Skeletal muscle satellite cell (primary cell): ENCODE data around the gene FBXO41.

Experiments
- H3K27me3 ChIP-seq: 2 replicates; pipeline ENCODE4 v1.7.0; 2013; ENCODE audit warnings: low read length; ENCODE audit not compliant: control insufficient read depth, insufficient read depth
- H3K36me3 ChIP-seq: 2 replicates; pipeline ENCODE4 v1.7.0; 2013; ENCODE audit warnings: mild to moderate bottlenecking, control low read depth, low read length; ENCODE audit not compliant: insufficient read depth
- H3K4me1 ChIP-seq: 2 replicates; pipeline ENCODE4 v1.7.0; 2013; ENCODE audit warnings: low read length; ENCODE audit not compliant: control insufficient read depth, insufficient read depth
- H3K4me2 ChIP-seq: 2 replicates; pipeline ENCODE4 v1.7.0; 2013; ENCODE audit warnings: mild to moderate bottlenecking, low read length
- H3K4me3 ChIP-seq: 2 replicates; pipeline ENCODE4 v1.7.0; 2013; ENCODE audit warnings: low read length
- H3K9ac ChIP-seq: 2 replicates; pipeline ENCODE4 v1.7.0; 2013; ENCODE audit warnings: mild to moderate bottlenecking, low read depth, low read length, moderate library complexity
- H3K9me3 ChIP-seq: replicated peaks from 2 replicates; pipeline ENCODE4 v1.7.0; 2013; ENCODE audit warnings: mild to moderate bottlenecking, control low read depth, low read length

The FBXO41 gene

GRCh38 chr2:73259276-73259675, 25.0 kb downstream of the FBXO41 start:
- Histone ChIP-seq H3K4me3 (no peak overlapping the region), H3K9me3 (no peaks in the 10 kb centered on the region), H3K4me2 (no peak overlapping the region), H3K36me3 (peaks cover 6% of the 10 kb centered on the region), H3K27me3 (no peaks in the 10 kb centered on the region), H3K9ac (no peak overlapping the region), H3K4me1 (no peaks in the 10 kb centered on the region)

- no peak overlapping the region for H3K9ac ChIP-seq
- H3K36me3 ChIP-seq: peaks cover 10% of the 10 kb centered on the region
- H3K4me2 ChIP-seq: no peak overlapping the region
- H3K4me1 ChIP-seq: no peaks in the 10 kb centered on the region
- no peak overlapping the region for H3K4me3 ChIP-seq
- no peaks in the 10 kb centered on the region for H3K9me3 ChIP-seq
- no peaks in the 10 kb centered on the region for H3K27me3 ChIP-seq
These were observed 25.4 kb downstream of the FBXO41 start for GRCh38 chr2:73258913-73259215.

- no peaks in the 10 kb centered on the region for H3K9me3 ChIP-seq
- no peak overlapping the region for H3K9ac ChIP-seq
- no peak overlapping the region for H3K4me3 ChIP-seq
- H3K4me2 ChIP-seq: no peak overlapping the region
- no peaks in the 10 kb centered on the region for H3K27me3 ChIP-seq
- no peaks in the 10 kb centered on the region for H3K4me1 ChIP-seq
- H3K36me3 ChIP-seq: peaks cover 15% of the 10 kb centered on the region
These were observed 25.9 kb downstream of the FBXO41 start for GRCh38 chr2:73258186-73258912.

- Histone ChIP-seq H3K36me3 (peaks cover 23% of the 10 kb centered on the region), H3K9me3 (no peaks in the 10 kb centered on the region), H3K27me3 (no peaks in the 10 kb centered on the region), H3K4me2 (no peak overlapping the region), H3K4me1 (no peaks in the 10 kb centered on the region), H3K9ac (no peak overlapping the region), H3K4me3 (no peak overlapping the region)
These were observed 26.7 kb downstream of the FBXO41 start for GRCh38 chr2:73257425-73258125.

DNA sequence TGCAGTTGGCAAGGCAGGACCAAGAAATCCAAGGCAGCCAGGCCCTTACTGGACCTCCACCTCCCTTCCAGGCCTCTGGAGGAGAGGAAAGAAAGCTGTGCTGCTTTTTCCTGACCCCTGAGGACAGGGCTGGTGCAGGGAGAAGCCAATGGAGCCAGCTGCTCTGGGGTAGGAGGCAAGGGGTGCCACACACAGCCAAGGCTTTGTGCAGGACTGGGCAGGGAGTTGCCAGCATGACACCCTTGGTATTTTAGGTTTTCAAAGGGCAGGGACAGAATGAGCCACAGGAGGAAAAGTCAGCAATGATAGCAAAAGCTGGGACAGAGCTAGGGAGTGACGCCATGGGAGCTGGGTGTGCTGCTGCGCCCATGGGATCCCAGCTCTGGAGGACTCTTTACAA, 27.3 kb downstream of the FBXO41 start:
- Histone ChIP-seq H3K9me3 (no peaks in the 10 kb centered on the region), H3K4me1 (no peaks in the 10 kb centered on the region), H3K4me3 (no peak overlapping the region), H3K27me3 (no peaks in the 10 kb centered on the region), H3K36me3 (peaks cover 27% of the 10 kb centered on the region), H3K4me2 (no peak overlapping the region), H3K9ac (no peak overlapping the region)

DNA sequence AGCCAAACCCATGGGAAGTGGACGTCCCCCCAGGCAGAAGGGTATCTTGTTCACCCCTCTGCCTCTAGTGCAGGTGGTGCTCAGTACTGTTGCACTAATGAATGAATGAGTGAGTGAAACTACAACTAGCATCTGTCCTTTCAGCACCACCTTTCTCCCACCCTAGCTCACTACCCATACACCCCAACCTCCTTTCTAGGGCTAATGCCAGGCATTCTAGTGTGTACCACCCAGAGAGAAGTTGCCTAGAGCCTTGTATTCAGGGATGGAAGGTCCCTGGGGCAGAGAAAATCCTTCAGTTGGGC, 27.7 kb downstream of the FBXO41 start:
- H3K27me3 ChIP-seq: no peaks in the 10 kb centered on the region
- no peak overlapping the region for H3K4me2 ChIP-seq
- H3K9ac ChIP-seq: no peak overlapping the region
- peaks cover 32% of the 10 kb centered on the region for H3K36me3 ChIP-seq
- H3K9me3 ChIP-seq: no peaks in the 10 kb centered on the region
- H3K4me3 ChIP-seq: no peak overlapping the region
- H3K4me1 ChIP-seq: no peaks in the 10 kb centered on the region

- no peak overlapping the region for H3K9ac ChIP-seq
- no peaks in the 10 kb centered on the region for H3K4me1 ChIP-seq
- H3K4me3 ChIP-seq: no peak overlapping the region
- H3K4me2 ChIP-seq: no peak overlapping the region
- no peaks in the 10 kb centered on the region for H3K9me3 ChIP-seq
- H3K27me3 ChIP-seq: no peaks in the 10 kb centered on the region
- H3K36me3 ChIP-seq: peaks cover 35% of the 10 kb centered on the region
These were observed 28.2 kb downstream of the FBXO41 start for GRCh38 chr2:73255907-73256617.

DNA sequence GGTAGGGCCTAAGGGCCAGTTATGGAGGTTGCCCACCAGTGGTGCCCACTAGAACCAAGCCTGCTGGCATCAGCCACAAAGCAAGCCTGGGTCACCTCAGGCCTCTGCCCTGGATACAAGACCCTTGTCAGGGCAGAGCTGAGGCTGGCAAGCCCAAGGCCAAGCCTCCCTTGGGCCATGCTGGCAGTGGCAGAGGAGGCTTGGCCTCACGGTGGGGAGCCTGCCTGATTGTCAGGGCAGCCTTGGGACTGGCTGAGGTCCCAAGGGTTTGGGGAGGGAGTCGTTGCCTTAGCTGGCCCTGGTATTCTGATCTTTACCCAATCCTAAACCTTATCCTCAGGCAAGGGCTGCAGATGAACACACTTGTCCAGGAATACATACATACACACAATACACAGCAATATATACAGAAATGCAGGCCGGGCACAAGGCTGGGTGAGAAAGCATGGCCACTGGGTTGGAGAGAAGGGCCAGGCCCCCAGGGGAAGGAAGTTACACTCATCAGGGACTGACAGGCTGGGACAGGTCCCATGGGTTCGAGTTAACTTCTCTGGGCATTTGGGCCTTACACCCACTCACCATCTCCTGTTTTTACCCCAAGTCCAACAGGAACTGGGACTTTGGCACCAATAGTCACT, 29.2 kb downstream of the FBXO41 start:
- Histone ChIP-seq H3K9ac (no peak overlapping the region), H3K4me3 (no peak overlapping the region), H3K4me1 (no peaks in the 10 kb centered on the region), H3K27me3 (no peaks in the 10 kb centered on the region), H3K4me2 (no peak overlapping the region), H3K9me3 (no peaks in the 10 kb centered on the region), H3K36me3 (peaks cover 44% of the 10 kb centered on the region)

DNA sequence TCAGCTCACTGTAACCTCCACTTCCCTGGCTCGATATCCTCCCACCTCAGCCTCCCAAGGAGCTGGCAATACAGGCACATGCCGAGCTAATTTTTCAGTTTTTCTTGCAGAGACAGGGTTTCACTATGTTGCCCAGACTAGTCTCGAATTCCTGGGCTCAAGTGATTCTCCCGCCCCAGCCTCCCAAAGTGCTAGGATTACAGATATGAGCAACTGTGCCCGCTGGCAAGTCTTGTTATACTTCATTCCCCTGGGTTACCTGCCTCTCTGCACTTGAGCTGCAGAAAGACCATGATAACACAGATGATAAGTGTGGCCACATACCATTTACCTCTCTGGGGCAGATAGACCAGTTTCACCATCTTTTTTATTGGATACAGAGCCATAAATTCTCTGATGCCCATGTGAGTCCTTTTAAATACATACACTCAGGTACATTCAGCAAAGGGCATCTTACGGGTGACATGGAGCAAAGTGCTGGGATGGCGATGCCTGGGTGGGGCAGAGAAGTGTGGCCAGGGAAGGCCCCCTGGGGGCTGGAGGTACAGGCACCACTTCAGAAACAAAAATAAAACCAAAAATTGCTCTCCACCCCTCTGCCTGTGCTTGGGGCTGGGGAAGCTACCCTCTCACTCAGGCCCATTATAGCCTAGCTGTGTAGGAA, 29.8 kb downstream of the FBXO41 start:
- no peaks in the 10 kb centered on the region for H3K9me3 ChIP-seq
- no peaks in the 10 kb centered on the region for H3K27me3 ChIP-seq
- H3K4me2 ChIP-seq: no peak overlapping the region
- H3K36me3 ChIP-seq: peaks cover 51% of the 10 kb centered on the region
- no peaks in the 10 kb centered on the region for H3K4me1 ChIP-seq
- no peak overlapping the region for H3K4me3 ChIP-seq
- H3K9ac ChIP-seq: no peak overlapping the region

- no peaks in the 10 kb centered on the region for H3K4me1 ChIP-seq
- H3K27me3 ChIP-seq: no peaks in the 10 kb centered on the region
- no peaks in the 10 kb centered on the region for H3K9me3 ChIP-seq
- no peak overlapping the region for H3K4me2 ChIP-seq
- H3K4me3 ChIP-seq: no peak overlapping the region
- H3K9ac ChIP-seq: no peak overlapping the region
- peaks cover 57% of the 10 kb centered on the region for H3K36me3 ChIP-seq
These were observed 30.4 kb downstream of the FBXO41 start for GRCh38 chr2:73253901-73254300.

DNA sequence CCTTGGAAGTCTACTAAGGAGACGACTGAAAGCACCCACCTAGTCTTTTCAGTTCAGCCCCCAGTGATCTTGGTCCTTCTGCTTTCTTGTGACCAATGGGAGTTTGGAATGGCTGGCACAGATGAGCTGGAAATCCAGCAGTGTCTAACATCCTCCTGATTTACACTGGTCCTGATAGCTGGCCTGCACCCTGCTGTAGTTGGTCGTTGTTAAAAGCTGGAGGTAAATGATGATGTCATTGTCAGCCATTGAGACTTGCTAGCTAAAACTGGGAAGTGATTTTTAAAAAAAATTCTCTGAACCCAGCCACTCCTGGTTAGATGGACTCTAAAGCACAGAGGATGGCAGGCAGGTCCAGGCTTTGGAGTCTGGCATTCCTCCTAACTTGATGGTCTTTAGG, 30.9 kb downstream of the FBXO41 start:
- Histone ChIP-seq H3K27me3 (no peaks in the 10 kb centered on the region), H3K4me3 (no peak overlapping the region), H3K36me3 (peaks cover 62% of the 10 kb centered on the region), H3K4me1 (no peaks in the 10 kb centered on the region), H3K9ac (no peak overlapping the region), H3K9me3 (no peaks in the 10 kb centered on the region), H3K4me2 (no peak overlapping the region)
